Colon (tissue), 2 donors: ENCODE results near the gene U2AF2.

Experiments
- FAIRE-seq: peaks from 2 replicates; lab custom pipeline; 2012; peaks lifted over from hg19 to GRCh38; lab: Jason Lieb, UNC
- donor health status: control.
- donor health status: control.

Gene U2AF2

DNA sequence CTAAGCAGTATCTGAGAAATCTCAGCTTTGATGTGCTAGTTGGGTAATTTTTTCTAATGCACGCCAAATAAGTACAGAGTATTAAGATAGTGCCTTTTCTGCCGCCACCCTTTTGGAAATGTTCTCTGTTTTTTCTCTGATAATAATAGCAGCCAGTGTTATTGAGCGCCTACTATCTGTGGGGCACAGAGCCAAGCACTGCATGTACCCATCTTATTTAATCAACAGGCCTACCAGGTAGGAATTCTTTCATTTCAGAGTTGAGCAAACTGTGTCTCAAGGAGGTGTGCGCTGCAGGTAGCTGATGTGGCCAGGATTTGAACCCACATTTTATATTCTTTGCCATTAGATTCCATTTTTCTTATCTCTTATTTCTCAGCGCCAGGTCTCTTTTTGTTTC is 21.5 kb downstream of the U2AF2 start:
- no peak for FAIRE-seq

DNA sequence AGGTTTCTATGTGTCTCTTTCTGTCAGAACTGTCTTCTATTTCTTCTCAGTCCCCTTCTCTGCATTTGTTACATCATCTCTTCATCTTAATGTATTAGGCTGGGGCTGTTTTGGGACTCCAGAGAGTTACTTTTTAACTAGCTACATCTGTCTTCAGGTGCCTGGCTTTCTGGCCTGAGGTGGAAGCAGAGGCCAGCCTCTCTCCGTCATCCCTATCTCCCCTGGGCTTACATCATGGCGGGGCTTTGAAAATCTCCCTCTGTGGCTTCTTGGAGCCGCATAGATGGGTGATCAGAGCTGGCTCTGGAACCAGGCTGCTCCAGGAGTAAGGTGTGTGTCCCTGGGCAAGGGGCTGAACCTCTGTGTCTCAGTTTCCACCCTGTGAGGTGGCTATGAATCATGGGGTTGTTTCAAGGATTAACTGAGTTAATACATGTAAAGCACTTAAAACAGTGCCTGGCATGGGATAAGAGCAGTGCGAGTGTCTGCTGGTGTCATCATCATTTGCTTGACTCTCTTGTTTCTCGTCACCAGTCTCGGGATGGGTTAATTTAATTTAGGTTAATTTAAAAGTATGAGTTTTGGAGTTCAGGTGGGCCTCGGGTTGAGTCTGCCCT is 22.2 kb downstream of the U2AF2 start:
- FAIRE-seq: no peak

DNA sequence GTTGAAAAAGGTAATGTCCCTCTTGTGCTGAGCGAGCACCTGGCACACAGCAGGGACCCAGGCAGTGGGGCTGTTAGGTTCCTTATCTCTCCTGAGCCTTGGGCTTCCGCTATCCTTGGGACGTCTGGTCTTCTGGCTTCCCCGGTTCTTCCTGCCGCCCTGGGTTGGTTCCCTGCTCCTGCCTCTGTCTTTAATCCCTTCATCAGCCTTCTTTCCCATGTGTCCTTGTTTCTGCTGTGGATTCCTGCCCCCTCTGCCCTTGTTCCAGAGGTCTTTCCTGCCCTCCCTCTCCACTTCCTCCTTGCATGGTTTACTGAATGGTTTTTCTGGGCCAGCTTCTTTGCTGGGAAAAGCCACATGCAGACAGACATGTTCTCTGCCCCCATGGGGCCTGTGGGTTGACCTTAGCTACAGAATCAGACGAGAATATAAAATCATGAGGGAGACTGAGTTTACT is 22.8 kb downstream of the U2AF2 start:
- FAIRE-seq: no peak

DNA sequence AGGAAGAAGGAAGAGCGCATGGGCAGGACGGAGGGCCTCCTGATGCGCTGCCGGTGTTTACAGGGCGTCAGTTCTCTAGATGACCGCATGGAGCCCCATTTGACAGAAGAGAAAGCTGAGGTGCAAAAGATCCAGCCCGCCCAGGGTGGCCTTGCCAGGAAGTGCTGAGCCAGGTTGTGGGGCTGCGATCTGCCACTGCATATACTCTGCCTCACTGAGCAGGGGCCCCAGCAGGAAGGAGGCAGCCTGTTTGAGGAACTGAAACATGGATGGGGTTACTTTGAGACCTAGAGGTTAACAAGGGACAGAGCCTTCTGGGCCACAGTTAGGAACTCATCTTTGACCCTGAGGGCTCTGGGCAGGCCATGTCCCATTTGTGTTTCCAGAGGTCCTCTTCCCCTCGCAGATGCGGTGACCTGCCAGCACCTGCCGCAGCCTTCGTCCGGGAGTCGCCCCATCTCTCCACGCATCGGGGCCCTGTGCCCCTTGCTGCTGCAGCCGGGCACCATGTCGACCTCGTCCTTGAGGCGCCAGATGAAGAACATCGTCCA is 23.4 kb downstream of the U2AF2 start:
- FAIRE-seq: no peak

DNA sequence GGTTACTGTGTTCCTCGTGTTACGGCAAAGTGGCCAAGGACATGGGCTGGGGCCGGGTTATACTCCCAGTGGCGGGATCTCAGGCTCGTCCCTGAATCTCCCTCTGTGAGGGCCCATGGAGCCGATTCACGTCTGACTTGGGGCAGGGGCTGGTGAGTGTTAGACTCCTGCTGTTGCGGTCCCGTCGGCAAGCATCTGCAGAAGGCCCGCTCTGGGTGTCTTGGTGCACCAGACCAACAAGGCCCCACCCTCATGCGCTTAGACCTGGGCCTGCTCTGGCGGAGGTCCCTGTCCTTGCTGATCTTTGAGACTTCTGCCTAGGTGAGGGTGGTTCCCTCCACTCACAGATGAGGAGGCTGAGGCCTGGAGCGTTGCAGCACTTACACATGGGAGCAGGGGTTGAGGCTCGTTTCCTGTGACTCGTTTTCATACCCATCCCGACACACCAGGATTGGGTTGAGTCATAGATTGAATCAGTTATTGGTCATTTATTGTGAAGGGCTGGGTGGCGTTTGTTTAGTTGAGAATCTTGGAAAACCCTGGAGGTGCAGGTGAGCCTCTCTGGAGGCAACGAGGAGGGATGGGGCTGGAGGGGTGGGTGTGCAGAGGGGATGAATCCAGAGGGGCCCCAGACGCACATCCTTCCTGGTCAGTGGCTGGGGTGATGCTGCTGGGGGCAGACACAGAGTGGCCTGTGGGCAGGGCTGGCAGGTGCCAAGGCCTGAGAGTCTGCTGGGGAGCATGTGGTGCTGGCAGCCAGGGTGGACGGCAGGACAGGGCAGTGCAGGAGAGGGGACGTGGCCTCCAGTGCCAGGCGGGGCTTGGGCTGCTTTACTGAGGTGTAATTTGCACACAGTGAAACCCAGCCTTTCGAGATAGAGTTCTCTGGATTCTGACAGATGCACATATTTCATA is 24.8 kb downstream of the U2AF2 start:
- FAIRE-seq: no peak

DNA sequence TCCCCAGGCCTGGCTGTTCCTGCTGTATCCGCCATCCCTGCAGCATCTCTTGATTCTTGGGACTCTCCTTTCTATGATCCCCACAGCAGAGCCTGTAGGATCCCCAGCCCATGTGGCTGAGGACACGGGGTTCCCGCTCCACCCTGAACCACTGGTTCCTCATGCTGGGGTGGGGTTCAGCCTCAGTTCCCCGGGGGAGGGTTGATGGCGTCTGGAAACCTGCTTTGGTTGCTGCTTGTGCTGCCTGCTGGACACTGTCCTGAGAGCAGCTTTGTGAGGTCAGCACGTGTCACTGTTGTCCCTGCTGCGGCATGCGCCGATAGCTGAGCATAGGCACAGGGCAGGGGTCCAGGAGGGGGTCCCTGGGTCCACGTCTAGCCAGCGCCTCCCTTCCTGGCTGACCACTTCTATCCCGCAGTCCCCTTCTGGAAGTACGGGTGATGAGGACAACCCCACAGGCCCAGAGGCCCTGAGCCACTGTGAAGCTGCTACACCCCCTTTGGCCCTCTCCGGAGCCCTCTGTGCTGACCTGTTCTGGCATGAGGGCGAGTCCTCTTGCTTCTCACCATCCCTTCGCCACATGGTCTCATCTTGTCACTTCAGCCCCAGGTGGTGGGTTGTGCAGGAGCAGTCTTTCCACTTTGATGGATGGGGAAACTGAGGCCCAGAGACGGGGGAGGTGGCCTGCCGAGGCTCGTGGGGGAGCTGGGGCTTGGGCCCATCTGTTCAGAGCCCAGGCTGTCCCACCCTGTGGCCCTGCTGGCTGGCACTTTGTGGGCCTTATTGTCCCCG is 25.7 kb downstream of the U2AF2 start:
- FAIRE-seq: no peak

DNA sequence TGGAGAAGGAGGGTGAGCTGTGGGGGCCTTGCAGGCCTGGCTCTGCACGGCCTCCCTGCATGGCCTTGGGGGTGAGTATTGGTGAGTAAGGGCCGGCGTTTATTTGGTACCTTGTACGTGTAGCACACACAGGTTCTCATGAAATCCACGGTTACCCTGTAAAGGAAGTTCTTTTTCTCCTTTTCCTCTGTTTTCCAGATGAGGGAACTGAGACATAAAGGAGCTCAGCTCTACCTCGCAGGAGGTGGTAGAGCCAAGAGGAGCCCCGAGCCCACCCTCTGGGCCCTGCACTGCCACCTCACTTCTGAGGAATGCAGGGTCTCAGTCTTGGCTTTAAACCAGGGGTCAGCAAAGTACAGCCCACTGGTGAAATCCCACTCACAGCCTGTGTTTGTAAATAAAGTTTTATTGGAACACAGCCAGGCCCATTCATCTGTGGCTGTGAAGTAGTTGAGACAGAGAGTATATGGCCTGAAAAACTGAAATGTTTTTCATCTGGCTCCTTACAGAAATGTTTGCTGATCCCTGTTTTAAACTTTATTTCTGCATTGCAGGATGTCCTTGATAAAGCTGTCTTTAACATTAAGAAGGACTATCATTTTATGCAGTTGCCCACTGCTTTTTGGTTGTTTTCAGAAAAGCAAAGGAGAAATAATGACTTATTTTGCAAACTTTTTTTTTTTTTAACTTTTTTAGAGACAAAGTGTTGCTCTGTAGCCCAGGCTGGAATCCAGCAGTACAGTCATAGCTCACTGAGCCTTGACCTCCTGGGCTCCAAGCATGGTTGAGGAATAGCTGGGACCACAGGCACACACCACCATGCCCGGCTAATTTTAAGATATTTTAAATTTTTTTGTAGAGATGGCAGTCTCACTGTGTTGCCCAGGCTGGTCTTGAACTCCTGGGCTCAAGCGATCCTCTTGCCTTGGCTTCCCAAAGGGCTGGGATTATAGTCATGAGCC is 26.6 kb downstream of the U2AF2 start:
- no peak for FAIRE-seq

DNA sequence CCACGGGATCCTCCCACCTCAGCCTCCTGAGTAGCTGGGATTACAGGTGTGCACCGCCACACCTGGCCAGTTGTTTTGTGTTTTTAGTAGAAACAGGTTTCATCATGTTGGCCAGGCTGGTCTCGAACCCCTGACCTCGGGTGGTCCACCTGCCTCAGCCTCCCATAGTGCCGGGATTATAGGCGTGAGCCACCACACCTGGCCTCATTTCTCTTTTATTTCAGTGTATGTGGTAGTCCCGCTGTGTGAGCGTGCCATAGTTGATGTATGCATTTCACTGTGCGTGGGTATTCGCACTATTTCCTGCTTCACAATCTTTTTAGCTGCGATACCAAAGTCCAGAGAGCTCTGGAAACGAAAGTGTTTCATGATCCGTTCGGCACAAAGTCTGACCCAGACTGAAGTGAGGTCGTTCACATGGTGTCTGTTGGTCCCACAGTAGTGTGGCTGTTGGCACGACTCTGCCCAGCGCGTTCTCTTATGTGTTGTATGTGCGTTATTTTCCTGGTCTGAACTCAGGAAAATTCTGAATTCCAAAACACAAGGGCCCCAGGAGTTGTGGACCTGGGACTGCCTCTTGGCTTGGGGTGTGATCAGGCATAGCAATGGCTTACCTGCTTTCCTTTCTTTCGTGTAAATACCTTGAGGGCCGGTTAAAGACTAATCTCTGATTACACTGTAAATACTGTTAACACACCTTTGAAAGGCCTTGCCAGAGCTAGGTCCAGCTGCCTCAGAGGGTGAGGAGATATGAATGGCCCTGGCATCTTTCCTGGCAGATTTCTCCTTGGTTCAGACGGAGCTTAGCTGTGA is 28.8 kb downstream of the U2AF2 start:
- no peak for FAIRE-seq

DNA sequence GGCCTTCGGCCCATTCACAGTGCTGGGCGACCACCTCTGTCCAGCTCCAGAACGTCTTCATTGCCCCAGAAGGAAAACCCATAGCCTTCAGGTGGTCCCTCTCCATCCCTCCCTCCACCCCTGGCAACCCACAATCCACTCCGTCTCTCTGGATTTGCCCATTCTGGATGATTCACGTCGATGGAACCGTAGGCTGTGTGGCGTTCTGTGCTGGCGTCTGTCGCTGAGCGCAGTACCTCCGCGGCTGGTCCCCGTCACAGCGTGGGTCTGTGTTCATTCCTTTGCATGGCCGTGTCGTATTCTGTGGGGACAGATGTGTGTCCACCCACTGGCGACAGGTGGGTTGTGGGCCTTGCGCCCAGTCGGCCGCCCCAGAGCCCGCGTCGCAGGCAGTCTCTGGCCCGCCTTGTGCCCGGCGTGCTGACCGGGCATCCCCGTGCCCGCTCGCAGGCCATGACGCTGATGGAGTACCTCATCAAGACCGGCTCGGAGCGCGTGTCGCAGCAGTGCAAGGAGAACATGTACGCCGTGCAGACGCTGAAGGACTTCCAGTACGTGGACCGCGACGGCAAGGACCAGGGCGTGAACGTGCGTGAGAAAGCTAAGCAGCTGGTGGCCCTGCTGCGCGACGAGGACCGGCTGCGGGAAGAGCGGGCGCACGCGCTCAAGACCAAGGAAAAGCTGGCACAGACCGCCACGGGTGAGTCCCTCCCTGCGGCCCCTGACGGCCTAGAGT is 30.3 kb downstream of the U2AF2 start:
- FAIRE-seq: no peak

DNA sequence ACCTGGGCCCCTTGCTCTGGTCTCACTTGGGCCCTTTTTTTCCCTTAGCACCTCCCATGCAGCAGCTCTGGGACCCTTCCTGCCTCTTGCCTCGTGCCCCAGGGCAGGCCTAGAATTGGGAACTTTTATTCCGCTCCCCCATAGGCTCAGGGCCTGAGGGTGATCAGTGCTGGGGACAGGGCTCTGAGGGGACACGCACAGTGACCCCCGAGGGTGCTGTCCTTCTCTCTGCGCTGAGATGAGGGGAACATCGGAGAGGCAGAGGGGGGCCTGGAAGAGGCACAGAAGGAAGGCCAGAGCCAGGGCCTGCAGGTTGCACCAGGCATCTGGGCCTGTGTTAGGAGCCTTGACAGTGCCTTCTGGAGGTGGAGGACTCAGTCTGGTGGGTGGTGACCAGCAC is 30.9 kb downstream of the U2AF2 start:
- no peak for FAIRE-seq

DNA sequence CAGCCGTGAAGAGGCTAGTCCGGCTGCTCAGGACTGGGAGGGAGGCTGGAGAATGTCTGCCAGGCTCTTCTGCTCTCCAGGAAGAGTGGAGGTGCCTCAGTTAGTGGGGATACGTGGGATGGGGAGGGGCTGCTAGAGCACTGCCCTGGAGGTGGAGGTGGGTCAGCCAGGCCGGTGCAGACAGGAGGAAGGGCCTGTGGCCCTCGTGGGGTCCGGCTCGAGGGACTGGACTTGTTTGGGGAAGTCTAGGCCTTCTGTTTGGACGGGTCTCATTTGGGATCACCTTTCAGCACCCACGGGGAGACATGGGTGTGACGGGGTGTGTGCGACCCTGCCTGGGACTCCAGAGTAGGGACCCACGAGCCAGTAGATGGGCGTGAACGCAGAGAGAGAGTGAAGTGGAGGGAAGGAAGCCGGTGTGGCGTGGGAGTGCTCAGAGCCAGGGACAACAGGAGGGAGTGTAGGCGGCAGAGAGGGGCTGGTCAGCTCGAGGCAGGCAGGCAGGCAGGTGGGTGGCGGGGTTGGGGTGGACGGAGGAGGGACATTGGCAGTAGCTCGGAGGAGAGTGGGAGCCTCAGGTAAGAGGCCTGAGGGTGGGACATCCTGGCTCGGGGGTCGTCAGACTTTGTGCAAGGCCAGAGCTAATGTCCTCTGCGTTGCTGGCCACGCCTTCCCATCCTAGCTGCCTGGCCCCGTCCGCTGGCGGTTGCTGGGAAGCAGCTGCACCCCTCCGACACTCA is 31.6 kb downstream of the U2AF2 start:
- no peak for FAIRE-seq

DNA sequence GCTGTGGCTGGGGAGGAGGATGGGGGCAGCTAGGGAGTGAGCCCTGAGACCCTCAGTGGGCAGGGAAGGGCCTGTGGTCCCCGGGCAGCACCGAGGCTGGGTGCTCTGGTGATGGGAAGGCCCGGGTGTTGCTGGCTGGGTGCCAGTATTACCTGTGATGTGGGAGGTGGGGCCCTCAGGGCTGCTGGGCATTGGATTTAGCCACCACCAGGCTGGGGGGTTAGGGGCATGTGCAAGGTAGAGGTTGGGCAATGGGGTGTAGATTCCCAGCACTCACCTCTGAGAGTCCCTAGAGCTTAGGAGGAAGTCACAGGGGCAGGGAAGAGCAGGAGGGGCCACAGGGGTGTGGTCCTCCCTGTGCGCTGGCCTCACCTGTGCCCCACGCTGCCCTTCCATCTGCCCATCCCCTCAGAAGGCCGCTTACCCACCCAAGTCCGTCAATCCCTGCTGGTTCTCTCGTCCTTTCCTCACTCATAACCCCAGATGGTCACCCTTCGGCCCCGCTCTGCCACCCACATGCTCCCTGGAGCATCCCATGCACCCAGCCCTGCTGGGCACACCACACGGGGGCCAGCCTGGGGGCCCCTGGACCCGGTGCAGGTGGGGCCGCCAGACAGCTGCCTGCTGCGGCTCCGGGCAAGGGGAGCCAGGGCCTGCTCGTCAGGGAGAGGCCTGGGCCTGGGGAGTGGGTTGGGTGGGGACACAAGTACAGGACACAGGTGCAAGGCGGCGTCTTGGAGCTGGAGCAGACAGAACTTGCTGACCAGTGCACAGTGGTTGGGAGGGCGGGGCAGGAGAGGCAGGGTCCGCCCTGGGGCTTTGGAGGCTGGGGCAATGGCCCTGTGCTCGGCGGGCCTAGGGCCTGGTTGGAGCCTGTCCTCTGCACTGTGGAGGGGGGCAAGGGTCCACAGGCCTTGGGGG is 32.7 kb downstream of the U2AF2 start:
- no peak for FAIRE-seq

DNA sequence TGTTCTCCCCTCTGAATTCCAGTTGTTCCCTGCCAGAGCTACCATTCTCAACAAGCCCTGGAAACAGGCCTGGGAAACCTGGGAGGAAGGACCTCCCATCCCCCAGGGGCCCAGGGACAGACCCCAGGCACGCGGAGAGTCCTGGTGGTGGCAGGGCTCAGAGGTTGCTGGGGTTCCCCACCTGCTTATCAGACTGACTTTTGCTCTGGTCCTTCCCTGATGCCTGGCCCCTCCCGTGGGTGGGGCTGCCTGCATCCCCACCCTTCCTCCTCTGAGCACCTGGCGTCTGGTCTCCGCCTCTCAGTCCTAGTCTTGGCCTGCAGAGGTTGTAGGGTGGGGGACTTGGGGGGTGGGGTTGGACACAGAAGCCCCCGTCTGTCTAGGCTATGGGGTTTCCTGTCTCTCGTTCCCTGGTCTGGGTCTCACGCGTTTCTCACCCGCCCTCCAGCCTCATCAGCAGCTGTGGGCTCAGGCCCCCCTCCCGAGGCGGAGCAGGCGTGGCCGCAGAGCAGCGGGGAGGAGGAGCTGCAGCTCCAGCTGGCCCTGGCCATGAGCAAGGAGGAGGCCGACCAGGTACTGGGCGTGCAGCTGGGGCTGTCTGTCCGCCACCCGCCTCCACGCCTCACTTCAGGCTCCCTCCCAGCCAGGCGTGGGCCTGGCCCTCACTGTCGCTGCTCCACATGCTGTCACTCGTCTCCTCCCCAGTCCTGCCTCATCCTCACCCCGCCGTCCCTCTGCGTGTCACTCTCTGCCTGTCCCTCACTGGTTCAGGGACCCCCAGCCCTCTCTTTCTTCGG is 33.8 kb downstream of the U2AF2 start:
- no peak for FAIRE-seq

DNA sequence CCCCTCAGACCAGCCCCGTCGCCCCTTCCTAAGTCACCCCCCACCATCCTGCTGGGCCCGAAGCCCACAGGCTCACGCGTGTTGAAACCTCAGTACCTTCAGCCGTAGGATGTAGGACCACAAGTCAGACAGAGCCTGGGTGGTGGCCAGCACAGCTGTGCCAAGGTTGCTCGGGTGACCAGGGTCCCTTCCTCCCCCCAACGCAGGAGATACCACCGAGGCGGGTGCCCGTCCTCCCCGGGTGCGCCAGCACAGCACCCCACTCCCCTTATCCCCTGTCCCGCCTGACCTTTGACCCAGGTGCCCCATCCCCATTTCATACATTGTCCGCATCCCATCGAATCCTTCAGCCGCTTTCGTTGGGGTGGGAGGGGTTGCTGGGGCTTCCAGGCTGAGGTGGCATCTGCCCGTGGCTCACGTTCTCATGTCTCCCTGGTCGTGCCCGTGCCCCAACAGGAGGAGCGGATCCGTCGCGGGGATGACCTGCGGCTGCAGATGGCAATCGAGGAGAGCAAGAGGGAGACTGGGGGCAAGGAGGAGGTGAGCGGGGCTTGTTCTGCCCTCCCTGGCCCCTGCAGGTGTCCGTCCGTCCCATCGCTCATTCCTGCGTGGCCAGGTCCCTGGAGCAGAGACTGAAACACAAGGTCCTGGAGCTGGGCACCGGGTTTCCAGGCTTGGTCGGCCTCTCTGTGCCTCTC is 34.7 kb downstream of the U2AF2 start:
- no peak for FAIRE-seq

DNA sequence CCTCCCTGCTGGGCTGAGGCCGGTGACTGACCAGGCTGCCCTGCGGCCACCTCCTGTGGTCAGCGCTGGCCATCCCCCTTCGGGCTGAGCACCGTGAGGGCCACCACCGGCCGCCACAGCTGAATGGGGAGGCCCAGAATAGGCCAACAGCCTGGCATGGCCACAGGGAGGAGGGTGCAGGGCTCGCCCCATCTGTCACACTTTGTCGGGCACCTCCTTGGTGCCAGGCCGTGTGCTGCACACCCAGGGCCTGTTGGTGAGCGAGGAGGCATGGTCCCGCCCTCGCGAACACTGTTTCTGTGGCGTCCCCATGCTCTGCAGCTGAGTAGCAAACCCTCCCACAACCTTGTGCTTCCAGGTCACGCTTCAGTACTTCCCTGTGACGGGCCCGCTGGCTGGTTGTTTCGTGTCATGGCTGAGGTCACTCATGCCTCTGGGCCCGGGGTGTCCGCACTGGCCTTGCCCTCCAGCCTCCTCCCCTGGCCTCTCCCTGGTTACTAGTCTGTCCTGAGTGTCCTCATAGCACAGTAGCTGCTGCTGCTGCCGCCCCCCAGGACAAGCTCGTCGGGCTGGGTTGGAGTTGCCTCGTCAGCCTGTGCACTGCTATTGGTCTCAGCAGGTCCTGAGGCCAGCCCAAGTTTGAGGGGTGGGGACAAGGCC is 35.4 kb downstream of the U2AF2 start:
- no peak for FAIRE-seq
